Stimulated activated naive B cell treated with anti-CD40 and anti-IgM and Interleukin-4, amounts not matched to agents 10 μg/mL and 1 μg/mL and 100 μg/mL, for 72 hours (primary cell): ENCODE measurements around the gene PPP1R3D.

ENCODE experiments used
- ATAC-seq, 2 donors: fragments of 150-1000 bp; cut with Tn5 transposase; replicated peaks; 2 replicates each; pipeline ENCODE4 v1.10.0; 2021; ENCODE audit warnings: moderate library complexity in 1 of 2
- DNase-seq: peaks from one replicate; pipeline ENCODE4 v3.0.0; 2021
- H3K27ac Mint-ChIP-seq: one replicate; pipeline ENCODE4 v1.8.0; 2022; ENCODE audit warnings: mild to moderate bottlenecking, mixed read lengths
- H3K27me3 Mint-ChIP-seq, 2 donors: one replicate each; pipeline ENCODE4 v1.8.0; 2022; ENCODE audit warnings: mixed read lengths in 2 of 2
- H3K36me3 Mint-ChIP-seq, 2 donors: one replicate each; pipeline ENCODE4 v1.8.0; 2022; ENCODE audit warnings: mixed read lengths in 2 of 2, mild to moderate bottlenecking in 1 of 2
- H3K4me1 Mint-ChIP-seq, 2 donors: one replicate each; pipeline ENCODE4 v1.8.0; 2022; ENCODE audit warnings: mixed read lengths in 2 of 2, mild to moderate bottlenecking in 1 of 2
- H3K4me3 Mint-ChIP-seq, 2 donors: one replicate each; pipeline ENCODE4 v1.8.0; 2022; ENCODE audit warnings: mild to moderate bottlenecking in 2 of 2, mixed read lengths in 2 of 2, moderate library complexity in 1 of 2
- H3K9me3 Mint-ChIP-seq, 2 donors: one replicate each; pipeline ENCODE4 v1.8.0; 2022; ENCODE audit warnings: mixed read lengths in 2 of 2, mild to moderate bottlenecking in 1 of 2

The PPP1R3D gene, protein sequence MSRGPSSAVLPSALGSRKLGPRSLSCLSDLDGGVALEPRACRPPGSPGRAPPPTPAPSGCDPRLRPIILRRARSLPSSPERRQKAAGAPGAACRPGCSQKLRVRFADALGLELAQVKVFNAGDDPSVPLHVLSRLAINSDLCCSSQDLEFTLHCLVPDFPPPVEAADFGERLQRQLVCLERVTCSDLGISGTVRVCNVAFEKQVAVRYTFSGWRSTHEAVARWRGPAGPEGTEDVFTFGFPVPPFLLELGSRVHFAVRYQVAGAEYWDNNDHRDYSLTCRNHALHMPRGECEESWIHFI

DNA sequence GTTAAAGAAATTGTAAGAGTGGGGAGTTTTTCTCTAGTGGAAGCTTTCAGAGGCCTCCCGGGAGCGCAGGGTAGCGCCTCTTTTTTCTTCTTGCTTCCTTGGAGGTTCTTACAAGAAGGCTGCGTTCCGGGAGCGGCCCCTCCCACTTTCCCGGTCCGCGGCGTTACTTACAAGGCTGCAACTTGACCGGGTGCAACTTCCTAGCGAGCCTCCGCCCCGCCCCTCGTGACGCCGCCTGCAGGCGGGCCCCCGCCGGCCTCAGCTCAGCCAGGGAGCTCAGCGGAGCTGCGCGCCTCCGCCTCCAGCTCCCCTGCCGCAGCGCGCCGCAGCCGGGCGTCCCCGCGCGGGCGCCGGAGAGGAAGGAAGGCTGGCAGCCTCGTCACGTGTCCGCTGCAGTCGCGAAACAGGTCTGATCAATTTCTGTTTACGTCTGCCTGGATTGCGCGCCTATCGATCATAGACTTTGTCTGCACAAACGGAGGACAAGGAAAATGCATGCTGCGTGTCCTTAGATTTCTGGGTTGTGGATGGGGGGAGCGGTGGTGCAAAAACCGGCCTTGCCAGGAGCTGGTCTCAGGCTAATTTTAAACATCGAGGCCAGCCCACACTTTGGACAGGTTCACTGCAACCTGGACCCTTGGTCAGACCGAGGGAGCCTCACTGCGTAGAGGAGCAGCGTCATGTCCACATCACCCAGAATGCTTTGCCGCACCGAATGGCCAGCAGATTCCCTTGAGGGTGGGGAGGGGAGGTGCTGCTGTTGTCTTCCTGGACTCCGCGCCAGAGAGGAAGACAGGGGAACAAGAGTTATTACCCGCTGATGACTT is at the start of gene PPP1R3D, which contains the start of gene FAM217B:
PPP1R3D (minus strand) TSS at position 177 of the 827 bp plus-strand sequence. CDS start 374 bp downstream, outside the sequence.
FAM217B (plus strand) TSS at position 261 of the 827 bp plus-strand sequence. CDS start 3,555 bp downstream, outside the sequence.
- Mint-ChIP-seq H3K36me3 (peaks cover 12 to 13% of the 10 kb centered on the region in 2 donors), H3K9me3 (no peaks in the 10 kb centered on the region)

DNA sequence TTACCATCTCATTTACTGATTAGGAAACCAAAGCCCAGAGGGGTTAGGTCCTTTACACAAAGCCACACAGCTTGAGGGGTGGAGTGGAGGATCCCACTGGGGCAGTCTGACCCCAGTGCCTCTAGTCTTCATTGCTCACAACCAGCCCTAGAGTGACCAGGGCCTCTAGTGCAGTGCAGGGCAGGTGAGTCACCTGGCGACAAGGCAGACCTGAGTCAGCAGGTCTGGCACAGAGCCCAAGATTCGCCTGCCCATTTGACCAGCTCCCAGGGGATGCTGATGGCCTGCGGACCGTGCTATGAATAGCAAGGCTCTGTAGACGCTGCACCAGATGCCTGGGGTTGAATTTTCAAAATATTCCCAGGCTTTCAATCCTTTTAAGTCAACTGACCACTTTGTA is 48.0 kb upstream of the PPP1R3D start:
- H3K4me3 Mint-ChIP-seq: no peak overlapping the region
- no peak for ATAC-seq

More for the DNA sequence above, at the start of gene PPP1R3D, which contains the start of gene FAM217B:
- ATAC-seq (peak; percentile 95 to 96), DNase-seq (peak; percentile 92)
- peak within 1 kb of the TSS; percentile 99 for H3K27ac Mint-ChIP-seq
- peaks cover 13 to 19% of the 10 kb centered on the region in 2 donors for H3K4me1 Mint-ChIP-seq
- peak within 1 kb of the TSS; percentile 98 to 99 for H3K4me3 Mint-ChIP-seq
- no peaks in the 10 kb centered on the region for H3K27me3 Mint-ChIP-seq

DNA sequence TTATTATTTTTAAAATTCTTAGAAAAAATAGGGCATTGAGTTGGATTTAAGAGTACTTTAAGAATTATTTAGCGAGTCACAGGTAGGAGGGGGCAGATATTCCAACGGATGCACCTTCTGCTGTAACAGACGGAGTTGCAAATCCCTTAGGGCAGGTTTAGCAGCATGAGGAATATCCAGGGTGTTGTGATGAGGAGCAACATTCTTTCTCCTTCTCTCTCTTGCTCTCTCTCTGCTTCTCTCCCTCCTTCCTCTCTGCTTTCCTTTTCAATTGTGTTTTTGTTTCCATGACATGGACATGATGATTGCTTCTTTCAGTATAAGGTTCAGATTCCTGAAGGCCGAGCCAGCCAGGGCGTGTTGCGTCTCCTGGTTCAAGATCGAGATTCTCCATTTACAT is 47.0 kb upstream of the PPP1R3D start:
- H3K27ac Mint-ChIP-seq: no peak overlapping the region

More for the DNA sequence above, 48.0 kb upstream of the PPP1R3D start:
- Mint-ChIP-seq H3K4me1 (peaks cover 4 to 11% of the 10 kb centered on the region in 2 donors), H3K27ac (no peak overlapping the region), H3K27me3 (no peaks in the 10 kb centered on the region), H3K36me3 (peaks cover 4 to 16% of the 10 kb centered on the region in 2 donors), H3K9me3 (no peaks in the 10 kb centered on the region)
- DNase-seq: no peak

DNA sequence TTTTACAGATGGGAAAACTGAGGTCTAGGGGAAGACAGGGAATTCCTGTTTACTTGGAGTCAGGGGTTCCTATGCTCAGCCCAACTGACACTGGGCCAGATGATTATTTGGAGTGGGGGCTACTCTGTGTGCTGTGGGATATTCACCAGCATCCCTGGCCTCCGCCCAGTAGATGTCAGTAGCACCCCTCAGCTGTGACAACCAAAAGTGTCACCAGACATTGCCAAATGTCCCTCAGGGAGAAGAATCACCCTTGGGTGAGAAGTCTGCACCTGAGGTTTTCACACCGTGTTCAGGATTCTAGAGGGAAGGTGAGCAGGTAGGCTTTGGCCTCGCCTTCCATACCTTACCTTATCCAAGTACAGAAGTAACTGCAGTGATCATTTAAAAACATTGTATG is 45.8 kb upstream of the PPP1R3D start:
- no peak overlapping the region for H3K27ac Mint-ChIP-seq
- ATAC-seq (no peak), DNase-seq (no peak)
- no peaks in the 10 kb centered on the region for H3K9me3 Mint-ChIP-seq
- no peak overlapping the region for H3K4me3 Mint-ChIP-seq
- H3K4me1 Mint-ChIP-seq: peaks cover 4 to 11% of the 10 kb centered on the region in 2 donors
- no peaks in the 10 kb centered on the region for H3K27me3 Mint-ChIP-seq
- H3K36me3 Mint-ChIP-seq: peaks cover 4 to 20% of the 10 kb centered on the region in 2 donors

More for the DNA sequence above, 47.0 kb upstream of the PPP1R3D start:
- Mint-ChIP-seq H3K9me3 (no peaks in the 10 kb centered on the region), H3K36me3 (peaks cover 4 to 18% of the 10 kb centered on the region in 2 donors), H3K4me3 (no peak overlapping the region), H3K27me3 (no peaks in the 10 kb centered on the region), H3K4me1 (peaks cover 4 to 11% of the 10 kb centered on the region in 2 donors)
- DNase-seq: no peak
- no peak for ATAC-seq

DNA sequence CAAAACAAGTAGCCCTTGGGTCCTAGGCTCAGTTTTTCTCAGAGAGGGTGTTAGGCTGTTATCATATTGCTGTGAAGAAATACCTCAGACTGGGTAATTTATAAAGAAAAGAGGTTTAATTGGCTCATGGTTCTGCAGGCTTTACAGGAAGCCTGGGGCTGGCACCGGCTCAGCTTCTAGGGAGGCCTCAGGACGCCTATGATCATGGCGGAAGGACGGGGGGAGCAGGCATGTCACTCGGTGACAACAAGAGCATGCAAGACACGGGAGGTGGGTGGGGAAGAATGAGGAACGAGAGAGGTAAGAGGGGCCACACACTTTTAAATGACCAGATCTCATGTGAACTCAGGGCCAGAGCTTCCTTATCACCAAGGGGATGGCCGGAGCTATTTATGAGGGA is 45.1 kb upstream of the PPP1R3D start:
- H3K9me3 Mint-ChIP-seq: no peaks in the 10 kb centered on the region
- no peak overlapping the region for H3K27ac Mint-ChIP-seq
- H3K4me1 Mint-ChIP-seq: peaks cover 4 to 11% of the 10 kb centered on the region in 2 donors
- DNase-seq: no peak
- H3K27me3 Mint-ChIP-seq: no peaks in the 10 kb centered on the region
- H3K36me3 Mint-ChIP-seq: peaks cover 4 to 20% of the 10 kb centered on the region in 2 donors
- no peak for ATAC-seq
- H3K4me3 Mint-ChIP-seq: no peak overlapping the region

DNA sequence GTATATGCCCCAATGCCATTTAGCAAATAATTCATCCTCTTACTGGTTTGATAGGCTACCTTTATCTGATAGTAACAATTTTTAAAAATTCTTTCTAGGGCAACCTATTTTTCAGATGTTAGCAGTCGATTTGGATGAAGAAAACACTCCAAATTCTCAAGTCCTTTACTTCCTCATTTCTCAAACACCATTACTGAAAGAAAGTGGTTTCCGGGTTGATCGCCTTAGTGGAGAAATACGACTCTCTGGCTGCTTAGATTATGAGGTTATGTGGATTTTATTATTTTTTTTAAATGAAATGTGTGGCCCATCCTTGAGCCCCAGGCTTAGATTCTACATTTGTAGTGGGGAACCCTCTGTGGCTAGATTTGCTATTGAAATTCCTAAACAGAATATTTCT is 44.4 kb upstream of the PPP1R3D start:
- no peak overlapping the region for H3K27ac Mint-ChIP-seq
- H3K9me3 Mint-ChIP-seq: no peaks in the 10 kb centered on the region
- peaks cover 4 to 11% of the 10 kb centered on the region in 2 donors for H3K4me1 Mint-ChIP-seq
- H3K27me3 Mint-ChIP-seq: no peaks in the 10 kb centered on the region
- no peak overlapping the region for H3K4me3 Mint-ChIP-seq
- DNase-seq (no peak), ATAC-seq (no peak)
- H3K36me3 Mint-ChIP-seq: peaks cover 4 to 16% of the 10 kb centered on the region in 2 donors

DNA sequence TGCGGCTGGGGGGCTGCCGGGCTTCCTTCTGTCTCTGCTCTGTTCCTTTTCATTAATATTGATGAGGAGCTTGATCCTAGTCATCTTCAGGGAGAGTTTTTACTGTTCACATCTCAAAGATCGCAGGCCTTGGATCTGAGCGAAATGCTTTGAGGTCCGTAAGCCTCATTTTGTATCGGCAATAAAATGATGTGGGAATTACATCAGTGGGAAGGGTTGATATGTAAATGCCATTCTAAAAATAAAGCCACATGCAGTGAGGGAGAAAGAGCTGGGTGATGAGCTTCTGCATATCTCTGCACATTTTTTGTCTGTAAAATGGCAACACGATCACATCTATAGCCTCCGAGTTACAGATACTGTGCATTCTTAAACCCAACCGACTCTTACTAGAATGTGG is 43.0 kb upstream of the PPP1R3D start:
- ATAC-seq: no peak
- no peak overlapping the region for H3K27ac Mint-ChIP-seq
- no peak for DNase-seq
- H3K4me1 Mint-ChIP-seq: peaks cover 4 to 11% of the 10 kb centered on the region in 2 donors
- H3K36me3 Mint-ChIP-seq: peaks cover 1 to 11% of the 10 kb centered on the region in 2 donors
- no peaks in the 10 kb centered on the region for H3K9me3 Mint-ChIP-seq
- H3K4me3 Mint-ChIP-seq: no peak overlapping the region
- H3K27me3 Mint-ChIP-seq: no peaks in the 10 kb centered on the region

DNA sequence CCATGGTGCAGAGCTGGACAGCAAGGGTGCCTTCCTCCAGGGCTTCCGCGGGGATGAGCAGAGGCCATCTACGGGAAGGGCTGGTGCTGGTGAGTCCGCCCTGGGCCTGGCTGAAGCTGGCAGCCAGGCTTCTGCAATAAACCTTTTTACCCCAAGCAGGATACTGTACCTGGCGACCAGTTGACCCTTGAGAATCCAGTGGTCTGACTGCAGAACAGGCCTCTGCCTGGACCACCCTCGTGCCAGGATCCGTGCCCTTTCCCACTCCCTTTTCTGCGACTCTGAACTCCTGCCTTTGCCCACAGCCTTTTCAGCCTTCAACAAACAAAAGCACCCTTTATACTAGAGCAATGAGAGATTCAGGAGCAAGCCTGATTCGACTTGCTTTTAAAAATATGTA is 37.0 kb upstream of the PPP1R3D start:
- Mint-ChIP-seq H3K9me3 (no peaks in the 10 kb centered on the region), H3K4me1 (no peaks in the 10 kb centered on the region), H3K27ac (no peak overlapping the region), H3K36me3 (peaks cover 5 to 6% of the 10 kb centered on the region in 2 donors), H3K27me3 (no peaks in the 10 kb centered on the region), H3K4me3 (no peak overlapping the region)
- ATAC-seq: no peak
- DNase-seq: no peak

DNA sequence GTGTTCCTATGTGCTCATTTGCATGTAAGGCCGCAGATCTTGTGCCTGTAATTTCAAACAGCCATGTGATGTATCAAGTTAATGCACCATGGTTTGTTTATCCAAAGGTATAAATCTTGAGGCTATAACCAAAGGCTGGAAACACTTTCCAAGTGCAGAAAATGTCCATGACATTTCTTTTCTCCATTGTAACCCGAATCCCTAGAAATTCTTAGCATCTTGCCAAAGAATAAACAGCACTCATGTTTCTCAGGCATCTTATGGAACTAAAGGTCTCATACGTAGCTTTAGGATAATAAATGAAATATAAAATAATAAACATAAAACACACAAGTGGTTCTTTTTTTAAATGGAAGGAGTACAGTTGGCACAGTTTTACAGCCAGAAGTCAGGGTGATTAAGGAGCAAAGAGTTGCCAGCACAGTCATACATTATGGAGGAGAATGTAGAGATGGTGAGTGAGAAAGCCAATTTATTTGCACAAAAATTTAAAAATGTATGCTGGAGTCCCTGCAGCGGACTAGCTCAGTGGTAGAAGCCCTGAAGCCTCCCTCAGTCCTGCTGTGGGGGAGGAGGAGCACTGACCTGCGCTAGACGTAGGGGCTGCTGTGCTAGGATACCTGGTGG is 36.2 kb upstream of the PPP1R3D start:
- DNase-seq: no peak
- Mint-ChIP-seq H3K27me3 (no peaks in the 10 kb centered on the region), H3K36me3 (peaks cover 3 to 6% of the 10 kb centered on the region in 2 donors), H3K4me1 (no peaks in the 10 kb centered on the region), H3K4me3 (no peak overlapping the region), H3K9me3 (no peaks in the 10 kb centered on the region), H3K27ac (no peak overlapping the region)
- no peak for ATAC-seq

DNA sequence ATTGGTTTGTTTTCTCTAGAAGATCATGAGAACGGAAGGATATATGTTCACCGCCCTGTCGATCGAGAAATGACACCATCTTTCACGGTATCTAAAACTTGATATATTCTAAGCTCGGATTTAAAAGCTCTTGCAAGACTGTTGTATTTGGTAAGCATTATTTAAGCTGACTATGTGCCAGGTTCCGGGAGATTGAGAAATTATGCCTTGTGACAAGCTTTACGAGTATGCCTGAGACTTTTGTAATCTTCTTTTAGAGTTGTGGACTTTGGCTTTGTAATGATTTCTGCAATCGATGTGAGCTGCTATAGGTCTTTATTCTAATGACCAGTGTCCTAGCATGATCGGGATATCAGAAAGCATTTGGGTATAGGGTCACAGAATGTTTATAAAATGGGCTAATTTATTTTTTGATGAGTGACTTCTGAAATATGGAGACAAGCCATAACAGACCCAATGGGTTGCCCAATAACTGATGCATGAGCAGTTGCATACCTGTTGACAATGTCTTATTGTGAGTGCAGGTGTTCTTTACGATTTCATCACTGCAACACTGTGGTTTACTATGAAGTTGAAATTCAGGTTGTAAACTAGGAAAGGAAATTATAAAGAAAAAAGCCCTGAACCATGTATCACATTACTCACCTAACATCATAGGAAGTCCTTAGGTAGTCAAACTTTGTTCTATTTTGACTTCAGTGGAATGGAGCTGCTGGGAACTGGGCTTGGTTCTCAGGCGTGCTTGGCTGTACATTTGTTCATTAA is 32.1 kb upstream of the PPP1R3D start:
- DNase-seq: no peak
- Mint-ChIP-seq H3K36me3 (peaks cover 3 to 6% of the 10 kb centered on the region in 2 donors), H3K4me1 (no peaks in the 10 kb centered on the region), H3K27ac (no peak overlapping the region), H3K27me3 (peaks cover 0 to 6% of the 10 kb centered on the region in 2 donors), H3K9me3 (no peaks in the 10 kb centered on the region), H3K4me3 (no peak overlapping the region)
- ATAC-seq: no peak

DNA sequence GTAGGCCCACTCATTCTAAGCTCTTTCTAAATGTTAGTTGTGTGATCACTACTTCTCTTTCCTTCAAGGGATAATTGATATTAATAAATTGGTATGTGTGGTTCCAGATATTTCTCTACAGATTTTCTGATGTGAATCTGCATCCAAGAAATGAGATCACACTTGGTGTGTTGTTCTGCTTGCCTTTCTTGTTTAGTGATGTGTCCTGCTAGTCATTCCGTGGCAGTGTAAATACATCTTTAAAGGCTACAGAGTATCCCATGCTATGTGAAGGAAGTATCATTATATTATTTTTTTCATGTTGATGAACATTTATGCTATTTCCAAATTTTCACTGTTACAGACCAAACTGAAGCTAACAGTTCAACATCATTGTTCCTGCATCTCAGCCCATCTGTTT is 31.3 kb upstream of the PPP1R3D start:
- Mint-ChIP-seq H3K4me1 (no peaks in the 10 kb centered on the region), H3K9me3 (no peaks in the 10 kb centered on the region), H3K27ac (no peak overlapping the region), H3K36me3 (peaks cover 3 to 6% of the 10 kb centered on the region in 2 donors), H3K27me3 (peaks cover 0 to 6% of the 10 kb centered on the region in 2 donors), H3K4me3 (no peak overlapping the region)
- DNase-seq (no peak), ATAC-seq (no peak)

DNA sequence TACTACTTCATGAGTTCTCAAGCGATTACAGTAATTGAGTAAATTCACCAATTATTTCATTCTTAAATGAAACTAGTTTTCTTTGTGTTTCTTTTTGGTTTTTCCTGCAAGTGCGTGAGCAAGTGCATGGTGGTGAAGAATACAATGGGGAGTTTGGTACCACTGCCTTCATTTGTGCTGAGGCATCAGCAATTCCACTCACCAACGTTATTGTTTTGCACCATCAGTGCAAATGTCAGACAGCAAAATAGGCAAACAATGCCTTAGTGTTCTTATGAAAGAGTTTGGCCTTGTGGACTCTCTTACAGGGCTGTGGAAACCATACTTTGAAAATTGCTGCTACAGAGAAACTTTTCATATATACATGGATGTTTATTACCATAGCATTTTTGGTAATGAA is 26.3 kb upstream of the PPP1R3D start:
- Mint-ChIP-seq H3K27ac (no peak overlapping the region), H3K27me3 (peaks cover 0 to 6% of the 10 kb centered on the region in 2 donors), H3K4me1 (no peaks in the 10 kb centered on the region), H3K9me3 (no peaks in the 10 kb centered on the region), H3K4me3 (no peak overlapping the region), H3K36me3 (peaks cover 0 to 4% of the 10 kb centered on the region in 2 donors)
- DNase-seq (no peak), ATAC-seq (no peak)

DNA sequence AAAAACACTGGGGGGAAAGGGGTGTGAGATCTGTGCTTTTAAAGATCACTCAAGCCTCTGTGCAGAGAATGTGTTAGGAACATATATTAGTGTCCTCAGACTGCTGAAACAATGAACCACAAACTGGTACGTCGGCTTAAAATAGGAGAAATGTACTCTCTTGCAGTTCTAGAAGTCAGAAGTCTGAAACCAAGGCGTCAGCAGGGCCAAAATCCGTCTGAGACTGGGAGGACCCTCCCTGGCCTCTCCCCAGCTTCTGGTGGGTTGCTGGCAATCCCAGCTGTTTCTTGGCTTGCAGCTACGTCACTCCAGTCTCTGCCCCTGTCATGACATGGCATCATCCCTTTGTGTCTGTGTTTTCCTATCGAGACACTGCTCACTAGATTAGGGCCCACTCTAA is 22.1 kb upstream of the PPP1R3D start:
- no peak for ATAC-seq
- H3K27ac Mint-ChIP-seq: no peak overlapping the region
- H3K4me1 Mint-ChIP-seq: no peaks in the 10 kb centered on the region
- peaks cover 8 to 25% of the 10 kb centered on the region in 2 donors for H3K36me3 Mint-ChIP-seq
- no peak for DNase-seq
- H3K27me3 Mint-ChIP-seq: no peaks in the 10 kb centered on the region
- H3K9me3 Mint-ChIP-seq: no peaks in the 10 kb centered on the region
- no peak overlapping the region for H3K4me3 Mint-ChIP-seq

DNA sequence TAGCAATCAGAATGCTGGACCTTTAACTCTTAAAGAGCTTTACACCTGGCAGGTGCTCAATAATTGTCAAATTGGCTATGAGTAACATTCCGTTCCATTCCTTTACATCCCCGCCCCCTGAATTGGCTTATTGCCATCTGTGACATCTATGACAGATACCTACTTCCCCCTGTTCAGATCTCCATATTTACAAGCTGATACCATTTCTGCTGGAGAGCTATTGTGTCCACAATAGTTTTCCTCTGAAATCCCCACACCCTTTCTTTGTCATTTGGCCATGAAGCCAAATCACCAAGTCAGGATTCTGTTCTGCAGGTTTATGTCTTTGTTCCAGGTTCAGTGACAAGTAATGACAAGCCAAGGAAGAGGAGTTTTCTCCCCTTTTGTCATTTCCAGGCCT is 21.3 kb upstream of the PPP1R3D start:
- Mint-ChIP-seq H3K36me3 (peaks cover 8 to 25% of the 10 kb centered on the region in 2 donors), H3K27me3 (no peaks in the 10 kb centered on the region), H3K9me3 (no peaks in the 10 kb centered on the region), H3K4me3 (no peak overlapping the region), H3K27ac (no peak overlapping the region), H3K4me1 (no peaks in the 10 kb centered on the region)
- ATAC-seq: no peak
- no peak for DNase-seq
